Measurements from ENCODE around the gene FRMD4A. TPM values are rescaled to one million over a fixed set of nuclear protein-coding genes. Genes with fewer than 3 reads are reported as not detected.
"Not testable (repeated sequence)": the region's sequence is repeated elsewhere in the genome, so short reads cannot be mapped to it uniquely, and the experiment has no call there.

FRMD4A gene
- polyA plus RNA-seq, 3 donors: 67.7 to 83.0 (median 75.9) TPM

DNA sequence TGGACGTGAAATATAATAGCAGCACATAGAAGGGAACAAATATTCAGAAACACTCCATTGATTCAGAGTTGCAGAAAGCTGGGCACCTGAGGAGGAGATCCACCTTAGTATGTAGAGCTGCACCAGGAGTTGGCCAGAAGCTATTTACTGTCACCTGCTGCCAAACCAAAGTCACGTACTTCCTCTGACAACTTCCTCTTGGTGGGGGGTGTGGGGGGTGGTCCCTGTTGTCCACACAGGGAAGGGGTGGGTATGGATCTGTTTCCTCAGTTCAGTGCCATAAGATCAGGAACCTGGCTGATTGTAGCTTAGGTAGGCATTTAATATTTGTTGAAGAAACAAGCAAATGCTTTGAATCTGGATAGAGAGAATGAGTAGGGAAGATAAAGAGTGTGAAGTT lies 264.6 kb downstream of the FRMD4A start:
- DNase-seq (ENCODE audit: low read depth in 3 of 3, low spot score in 2 of 3): no peak

DNA sequence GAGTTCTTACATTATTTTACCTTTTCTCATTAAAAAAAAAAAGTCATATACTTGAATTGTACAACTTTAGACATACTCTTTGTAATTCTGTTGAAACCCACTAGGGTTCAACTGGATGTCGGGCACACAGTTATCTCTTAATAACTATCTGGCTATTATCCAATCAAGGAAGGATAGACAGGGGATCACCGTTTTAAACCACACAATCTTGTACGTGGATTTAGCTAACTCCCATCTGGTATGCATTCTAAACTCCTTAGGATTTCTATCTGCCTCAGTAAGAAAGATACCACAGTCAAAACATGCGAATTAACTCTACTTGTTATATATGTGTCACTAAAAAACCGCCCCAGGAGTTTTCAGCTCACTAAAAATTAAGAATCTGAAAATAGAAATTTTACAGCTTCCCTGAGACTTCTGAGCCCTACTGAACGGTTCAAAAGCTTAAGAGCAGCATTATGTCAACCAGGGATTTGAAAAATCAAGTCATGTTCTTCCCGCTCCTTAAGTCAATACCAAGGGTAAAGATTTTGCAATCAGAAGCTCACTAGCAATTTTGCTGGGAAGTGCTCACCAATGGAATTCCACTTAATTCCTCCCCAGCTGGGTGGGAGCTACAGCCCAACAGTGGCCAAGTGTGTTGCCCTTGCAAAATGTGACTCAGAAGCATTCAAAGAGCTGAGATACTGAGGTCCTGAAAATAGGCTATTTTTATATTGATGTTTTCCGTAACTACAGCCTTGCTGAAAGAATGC lies 267.0 kb downstream of the FRMD4A start:
- DNase-seq (ENCODE audit: low read depth in 3 of 3, low spot score in 2 of 3): no peak

GRCh38 chr10:14062528-14063260 lies 268.0 kb downstream of the FRMD4A start:
- no peak for DNase-seq (ENCODE audit: low read depth in 3 of 3, low spot score in 2 of 3)

DNA sequence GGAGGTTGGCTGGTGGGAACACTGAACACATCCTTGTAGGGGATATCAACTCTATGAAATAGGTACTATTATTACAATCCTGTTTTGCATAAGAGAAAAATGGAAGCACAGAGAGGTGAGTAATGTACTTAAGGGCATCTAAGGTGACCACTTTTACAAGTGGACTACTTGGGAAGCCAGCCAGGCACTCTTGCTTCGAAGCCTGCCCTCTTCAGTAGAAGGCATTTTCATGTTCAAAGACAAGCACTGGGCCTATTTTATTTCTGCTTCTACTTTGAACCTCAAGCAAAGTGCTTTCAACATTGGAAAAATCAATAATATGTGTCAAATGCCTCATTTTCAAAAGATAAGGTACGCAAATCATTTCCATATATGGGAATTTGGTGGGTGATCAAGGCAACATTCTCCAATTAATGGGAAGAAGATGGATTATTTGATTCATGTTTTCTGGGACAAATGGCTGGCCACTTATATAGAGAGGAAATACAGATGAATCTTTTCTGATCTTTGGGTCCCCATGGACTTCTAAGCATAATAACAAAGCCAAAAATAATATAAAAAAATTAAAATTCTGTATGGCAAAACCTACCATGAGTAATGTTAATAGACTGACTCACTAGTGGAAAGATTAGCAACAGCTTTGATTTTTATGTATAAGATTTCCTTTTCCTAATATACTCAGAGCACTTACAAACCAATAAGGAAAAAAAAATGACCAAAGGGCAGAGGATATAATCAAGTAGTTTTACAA lies 270.2 kb downstream of the FRMD4A start:
- DNase-seq (ENCODE audit: low read depth in 3 of 3, low spot score in 2 of 3): no peak

DNA sequence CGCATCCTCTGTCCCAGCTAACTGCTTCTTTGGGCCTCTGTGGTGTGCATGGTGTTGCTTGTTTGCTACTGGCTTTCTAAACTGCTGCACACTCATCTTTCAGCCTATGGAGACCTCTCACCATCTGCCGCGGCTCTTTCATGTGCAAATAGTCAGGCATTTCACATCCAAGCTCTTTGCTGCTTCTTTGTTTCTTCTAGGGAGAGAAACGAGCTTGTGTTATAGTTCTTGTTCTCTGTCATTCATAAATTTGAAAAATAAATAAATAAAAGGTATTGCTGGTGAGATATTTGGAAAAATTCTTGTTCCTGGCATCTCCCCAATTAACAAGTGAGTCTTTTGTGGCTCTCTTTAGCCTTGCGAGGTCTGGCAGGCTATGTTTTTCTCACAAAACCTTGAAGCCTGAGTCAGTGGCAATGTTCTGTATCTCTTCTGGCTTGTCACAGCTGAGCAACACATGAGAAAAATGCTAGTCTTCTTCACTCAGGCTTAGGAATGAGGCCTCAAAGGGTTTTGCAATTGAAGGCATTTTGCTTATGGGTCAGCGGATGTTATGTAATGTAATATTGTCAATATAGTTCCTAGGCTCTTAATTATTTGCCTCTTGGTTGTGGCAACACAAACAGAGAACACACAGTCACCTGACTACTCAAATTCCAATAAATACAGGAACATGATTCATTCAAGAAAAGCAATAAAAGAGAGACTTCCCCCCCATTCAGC lies 274.0 kb downstream of the FRMD4A start:
- DNase-seq (ENCODE audit: low read depth in 3 of 3, low spot score in 2 of 3): no peak

- DNase-seq (ENCODE audit: low read depth in 3 of 3, low spot score in 2 of 3): no peak
Measured at GRCh38 chr10:14052931-14053330, 277.8 kb downstream of the FRMD4A start.

DNA sequence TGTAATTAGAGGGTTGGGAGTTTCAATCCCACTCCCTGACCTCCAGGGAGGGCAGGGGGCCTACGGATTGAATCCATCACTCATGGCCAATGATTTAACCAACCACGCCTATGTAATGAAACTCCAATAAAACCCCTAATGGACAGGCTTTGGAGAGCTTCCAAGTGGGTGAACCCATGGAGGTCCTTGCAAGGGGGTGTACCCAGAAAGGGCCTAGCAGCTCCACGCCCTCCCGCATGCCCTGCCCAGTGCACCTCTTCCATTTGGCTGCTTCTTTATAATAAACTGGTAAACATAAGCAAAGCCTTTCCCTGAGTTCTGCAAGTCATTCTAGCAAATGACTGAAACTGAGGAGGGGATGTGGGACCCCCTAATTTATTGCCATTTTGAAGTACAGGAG lies 280.1 kb downstream of the FRMD4A start:
- no peak for DNase-seq (ENCODE audit: low read depth in 3 of 3, low spot score in 2 of 3)

- DNase-seq (ENCODE audit: low read depth in 3 of 3, low spot score in 2 of 3): no peak
Measured at GRCh38 chr10:14048930-14049613, 281.7 kb downstream of the FRMD4A start.

DNA sequence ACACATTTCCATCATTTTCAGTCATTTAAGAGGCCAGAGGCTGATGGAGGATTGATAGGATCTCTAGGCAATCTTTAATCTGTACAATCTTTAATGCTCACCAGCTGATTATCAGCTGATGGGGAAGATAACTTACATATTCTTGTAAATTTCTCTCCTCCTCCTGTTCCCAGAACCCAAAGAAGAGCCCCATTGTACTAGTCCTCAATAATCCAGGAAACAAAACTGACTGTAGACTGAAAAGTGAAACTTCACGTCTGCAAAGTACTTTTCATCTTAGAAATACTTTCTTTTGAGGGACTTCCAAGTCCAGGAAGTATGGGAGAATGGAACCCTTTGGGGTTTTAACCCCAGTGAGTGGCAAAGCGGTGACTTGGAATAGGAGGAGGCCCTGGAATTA lies 283.3 kb downstream of the FRMD4A start:
- no peak for DNase-seq (ENCODE audit: low read depth in 3 of 3, low spot score in 2 of 3)

- DNase-seq (ENCODE audit: low read depth in 3 of 3, low spot score in 2 of 3): not testable (repeated sequence)
Measured at GRCh38 chr10:14042051-14042450, 288.7 kb downstream of the FRMD4A start.

DNA sequence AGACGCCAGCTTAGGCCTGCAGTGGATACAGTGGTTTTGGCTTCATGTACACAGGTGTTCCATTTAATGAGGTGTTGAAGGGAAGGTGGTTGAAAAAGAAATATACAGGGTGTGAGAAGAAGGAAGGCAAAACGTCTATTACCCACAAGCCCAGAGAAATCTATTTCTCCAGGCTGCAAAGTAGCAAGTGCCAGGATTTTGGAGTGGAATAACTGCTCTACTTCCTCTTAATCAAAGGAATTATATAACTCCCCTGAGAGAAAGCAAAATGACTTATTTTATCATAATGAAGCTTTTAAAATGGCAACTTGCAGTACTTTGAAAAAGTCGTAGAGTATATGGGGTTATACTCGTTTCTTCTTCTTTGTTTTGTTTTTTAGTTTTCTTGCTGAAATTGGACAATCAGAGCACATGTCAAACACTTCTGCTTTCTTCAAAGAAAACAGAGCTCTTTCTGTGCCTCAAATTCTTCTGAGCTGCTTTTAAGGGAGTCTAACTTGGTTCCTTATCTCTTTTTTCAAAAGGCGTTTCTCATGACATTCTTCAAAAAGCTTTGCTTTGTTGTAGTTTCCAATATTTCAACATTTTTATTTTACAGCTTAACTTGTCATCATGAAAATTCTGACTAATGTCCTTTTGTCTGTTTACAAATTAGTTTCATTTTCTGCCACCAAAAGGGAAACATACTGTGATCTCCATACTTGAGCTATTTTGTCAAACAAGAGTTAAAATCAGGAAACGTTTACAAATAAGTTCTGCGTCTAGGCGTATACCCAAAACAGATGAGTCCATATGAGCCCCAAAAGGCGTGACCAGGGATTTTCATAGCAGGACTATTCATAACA lies 289.7 kb downstream of the FRMD4A start:
- DNase-seq (ENCODE audit: low read depth in 3 of 3, low spot score in 2 of 3): no peak

GRCh38 chr10:14039968-14040668 lies 290.6 kb downstream of the FRMD4A start:
- DNase-seq (ENCODE audit: low read depth in 3 of 3, low spot score in 2 of 3): no peak

- no peak for DNase-seq (ENCODE audit: low read depth in 3 of 3, low spot score in 2 of 3)
Measured at GRCh38 chr10:14036233-14036632, 294.5 kb downstream of the FRMD4A start.

DNA sequence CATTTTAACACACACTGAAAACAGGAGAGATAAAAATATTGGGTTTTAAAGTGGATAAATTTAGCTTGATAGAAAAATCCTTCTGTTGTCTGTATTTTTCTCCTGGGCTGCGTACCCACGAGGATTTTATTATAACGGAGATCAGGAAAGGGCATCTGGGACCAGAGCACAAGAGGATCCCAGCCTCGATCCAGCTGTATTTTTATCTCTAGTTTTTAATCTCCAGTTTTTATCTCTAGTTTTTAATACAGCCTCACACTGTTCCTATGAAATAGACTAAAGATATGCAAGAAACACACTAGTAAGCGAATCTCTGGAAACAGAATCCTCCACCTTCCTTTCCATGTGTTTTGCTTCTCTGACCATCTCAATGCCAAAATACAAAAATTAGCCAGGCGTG lies 295.2 kb downstream of the FRMD4A start:
- no peak for DNase-seq (ENCODE audit: low read depth in 3 of 3, low spot score in 2 of 3)

- no peak for DNase-seq (ENCODE audit: low read depth in 3 of 3, low spot score in 2 of 3)
Measured at GRCh38 chr10:14032406-14032998, 298.2 kb downstream of the FRMD4A start.

- DNase-seq (ENCODE audit: low read depth in 3 of 3, low spot score in 2 of 3): no peak
Measured at GRCh38 chr10:14026325-14026724, 304.4 kb downstream of the FRMD4A start.

- no peak for DNase-seq (ENCODE audit: low read depth in 3 of 3, low spot score in 2 of 3)
Measured at GRCh38 chr10:14025283-14026189, 305.2 kb downstream of the FRMD4A start.

Data from right renal cortex interstitium (tissue), 3 donors.